Ammon's horn (tissue), 1 donor: Measurements from ENCODE around the gene COPE.
A peak's percentile ranks its signal among the peaks of the same experiment; 100 is the strongest.

Source experiments
- DNase-seq: peaks from one replicate; pipeline ENCODE4 v3.0.0-alpha.2; 2016; ENCODE audit warnings: low spot score

COPE gene

DNA sequence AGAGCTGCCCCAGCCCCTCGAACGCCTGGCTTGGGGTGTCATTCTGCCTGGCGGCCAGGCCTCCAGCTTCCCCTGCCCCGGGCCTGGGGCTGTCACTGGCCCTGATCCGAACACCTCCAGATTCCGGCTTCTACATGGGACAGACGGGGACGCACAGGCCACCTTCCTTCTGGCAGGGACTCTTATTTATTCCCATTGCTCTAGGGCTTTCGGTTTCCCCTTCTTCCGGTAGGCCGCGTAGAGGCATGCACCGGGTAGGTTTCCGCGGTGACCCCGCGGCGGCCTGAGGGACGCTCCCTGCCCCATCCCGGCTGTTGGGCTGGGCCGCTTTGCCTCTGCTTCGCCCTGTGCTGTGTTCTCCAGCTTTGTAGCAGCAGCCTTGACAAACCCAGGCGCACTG, 51.4 kb downstream of the COPE start:
- no peak for DNase-seq

DNA sequence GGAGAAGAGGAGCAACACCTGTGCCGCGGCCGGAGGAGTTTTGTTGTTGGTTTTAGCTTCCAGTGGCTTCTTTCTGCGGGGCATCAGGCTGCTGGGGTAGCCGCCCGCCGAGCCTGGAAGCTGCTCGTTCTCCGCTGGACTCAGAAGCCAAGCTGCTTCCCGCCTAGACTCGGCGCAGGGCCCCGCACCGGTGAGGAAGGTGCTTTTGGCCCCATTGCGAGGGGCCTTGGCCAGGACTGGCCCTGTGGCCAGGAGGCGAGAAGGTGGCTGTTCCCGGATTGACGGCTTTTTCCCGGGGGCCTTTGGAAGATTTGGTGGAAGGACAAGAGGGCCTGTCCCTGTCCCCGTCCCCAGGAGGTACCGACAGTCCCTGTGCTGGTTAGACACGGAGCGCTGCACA, 52.0 kb downstream of the COPE start:
- no peak for DNase-seq

DNA sequence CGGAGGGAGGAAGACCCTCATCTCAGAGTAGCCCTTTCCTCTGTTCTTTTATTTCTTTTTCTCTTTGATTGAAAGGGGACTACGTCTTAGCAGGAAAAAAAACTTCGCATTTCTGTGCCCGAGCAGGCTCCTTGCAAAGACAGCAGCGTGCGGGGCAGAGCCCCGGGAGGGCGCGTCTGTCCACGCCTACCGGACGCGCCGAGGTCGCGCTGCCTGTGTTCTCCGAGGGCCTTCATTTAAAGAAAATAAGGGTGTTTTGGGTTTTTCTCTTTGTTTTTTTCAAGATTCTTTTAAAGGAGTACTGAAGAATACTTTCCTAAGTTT, 52.4 kb downstream of the COPE start:
- DNase-seq, result no peak

DNA sequence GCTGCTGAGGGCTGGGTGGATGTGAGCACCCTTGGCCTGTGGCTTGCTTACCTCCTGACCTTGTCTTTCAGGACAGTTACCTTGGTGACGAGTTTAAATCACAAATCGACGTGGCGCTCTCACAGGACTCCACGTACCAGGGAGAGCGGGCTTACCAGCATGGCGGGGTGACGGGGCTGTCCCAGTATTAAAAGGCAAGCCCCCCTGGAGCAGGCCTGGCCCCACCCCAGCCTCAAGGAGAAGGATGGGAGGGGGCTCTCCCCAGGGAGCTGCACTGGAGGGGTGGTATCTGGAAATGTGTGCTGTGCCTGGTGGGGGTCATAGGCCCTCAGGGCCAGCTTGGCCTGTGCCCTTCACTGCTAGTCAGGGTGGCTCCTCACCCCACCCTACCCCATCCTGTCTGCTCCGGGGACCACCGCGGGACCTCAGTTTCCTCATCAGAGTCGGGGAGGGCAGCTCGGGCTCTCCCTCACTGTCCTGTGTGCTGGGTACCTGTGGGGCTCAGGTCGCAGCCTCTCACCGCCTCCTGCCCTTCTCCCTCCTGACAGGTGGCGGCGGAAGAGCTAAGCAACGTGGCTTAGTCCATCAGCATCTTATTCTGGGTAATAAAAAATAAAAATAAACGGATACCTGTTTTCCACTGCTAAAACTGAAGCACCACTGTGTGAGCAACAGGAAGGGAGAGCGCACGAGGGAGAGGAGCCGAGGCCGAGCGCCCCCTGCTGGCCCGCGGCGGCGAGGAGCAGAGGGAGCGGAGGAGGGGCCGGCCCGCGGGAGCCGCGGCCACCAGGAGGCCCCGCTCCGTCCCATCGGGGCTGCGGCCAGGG, 53.0 kb downstream of the COPE start:
- DNase-seq, result peak; percentile 68

DNA sequence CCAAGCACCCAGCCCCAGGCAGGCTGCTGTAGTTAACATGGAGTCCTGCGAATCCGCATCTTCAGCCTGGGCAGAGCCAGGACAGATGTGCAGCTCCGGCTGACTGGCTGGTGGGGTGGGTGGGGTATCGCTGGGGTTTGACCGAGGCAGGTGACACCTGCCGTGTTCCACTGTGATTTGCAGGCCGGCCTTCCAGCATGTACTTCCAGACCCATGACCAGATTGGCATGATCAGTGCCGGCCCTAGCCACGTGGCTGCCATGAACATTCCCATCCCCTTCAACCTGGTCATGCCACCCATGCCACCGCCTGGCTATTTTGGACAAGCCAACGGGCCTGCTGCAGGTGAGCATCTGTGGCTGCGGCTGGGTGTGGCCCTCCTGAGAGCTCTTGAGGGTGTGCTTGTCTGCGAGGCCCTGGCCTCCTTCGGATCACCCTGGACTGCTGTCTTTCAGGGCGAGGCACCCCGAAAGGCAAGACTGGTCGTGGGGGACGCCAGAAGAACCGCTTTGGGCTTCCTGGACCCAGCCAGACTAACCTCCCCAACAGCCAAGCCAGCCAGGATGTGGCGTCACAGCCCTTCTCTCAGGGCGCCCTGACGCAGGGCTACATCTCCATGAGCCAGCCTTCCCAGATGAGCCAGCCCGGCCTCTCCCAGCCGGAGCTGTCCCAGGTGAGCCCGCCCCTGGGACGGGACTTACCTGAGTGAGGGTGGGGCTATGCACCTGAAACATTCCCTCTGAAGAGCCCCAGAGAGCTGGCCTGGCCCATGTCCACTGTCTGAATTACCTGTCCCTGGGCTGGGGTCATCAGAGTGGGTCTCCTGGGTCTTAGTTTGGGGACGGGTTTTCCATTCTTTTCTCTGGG, 53.8 kb downstream of the COPE start:
- DNase-seq, result no peak

DNA sequence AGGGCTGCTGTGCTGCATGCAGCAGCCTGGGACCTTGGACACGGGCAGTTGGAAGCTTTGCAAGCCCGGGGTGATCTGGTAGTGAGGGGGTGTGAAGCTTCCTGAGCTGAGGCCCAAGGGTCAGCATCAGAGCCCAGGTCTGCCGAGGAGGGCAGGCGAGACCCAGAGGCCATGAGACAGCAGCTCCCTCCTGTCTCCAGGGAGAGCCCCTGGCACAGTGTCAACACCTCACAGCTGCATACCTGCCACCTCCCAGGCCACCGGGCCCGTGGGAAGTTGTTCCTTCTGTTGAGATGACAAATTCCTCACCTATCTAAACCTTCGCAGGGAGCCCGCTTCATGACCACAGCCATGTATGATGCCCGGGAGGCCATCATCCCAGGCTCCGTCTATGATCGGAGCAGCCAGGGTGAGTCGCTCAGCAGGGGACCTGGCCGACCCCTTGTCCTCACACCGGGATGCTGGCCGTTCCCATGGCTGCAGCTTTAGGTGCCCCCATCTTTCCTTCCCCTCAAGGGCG, 55.3 kb downstream of the COPE start:
- DNase-seq, result no peak

DNA sequence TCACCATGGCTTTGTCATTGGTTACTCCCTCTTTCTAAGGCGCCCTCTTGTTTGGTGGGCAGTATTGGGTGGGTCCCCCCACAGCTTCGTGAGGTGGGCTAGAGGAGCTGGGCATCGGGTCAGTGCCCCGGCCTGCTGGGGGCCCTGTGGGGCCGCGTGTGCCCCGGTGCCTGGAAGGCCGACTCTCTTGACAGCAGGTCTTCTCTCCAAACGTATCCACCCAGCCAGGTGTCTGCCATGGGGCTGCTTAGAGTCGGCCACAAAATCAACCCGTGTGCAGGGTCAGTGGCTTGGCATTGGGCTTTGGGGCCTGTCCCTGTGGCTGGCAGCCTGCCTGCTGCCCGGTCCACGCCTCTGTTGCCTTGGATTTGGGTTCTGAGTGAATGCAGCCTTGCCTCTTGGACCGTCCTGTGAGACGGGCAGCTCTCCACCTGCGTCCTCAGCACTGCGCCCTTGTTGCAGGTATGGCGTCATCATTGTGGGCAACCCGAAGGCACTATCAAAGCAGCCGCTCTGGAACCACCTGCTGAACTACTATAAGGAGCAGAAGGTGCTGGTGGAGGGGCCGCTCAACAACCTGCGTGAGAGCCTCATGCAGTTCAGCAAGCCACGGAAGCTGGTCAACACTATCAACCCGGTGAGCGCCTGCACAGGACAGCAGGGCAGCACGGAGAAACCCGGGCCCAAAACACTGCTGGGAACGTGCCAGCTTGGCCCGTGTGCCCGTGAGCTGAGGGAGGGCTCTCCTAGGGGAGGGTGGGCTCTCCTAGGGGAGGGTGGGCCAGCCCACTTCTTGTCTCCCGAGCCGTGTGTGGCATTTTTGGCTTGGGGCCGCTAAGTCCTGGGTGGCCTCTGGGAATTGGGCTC, 56.0 kb downstream of the COPE start:
- no peak for DNase-seq

DNA sequence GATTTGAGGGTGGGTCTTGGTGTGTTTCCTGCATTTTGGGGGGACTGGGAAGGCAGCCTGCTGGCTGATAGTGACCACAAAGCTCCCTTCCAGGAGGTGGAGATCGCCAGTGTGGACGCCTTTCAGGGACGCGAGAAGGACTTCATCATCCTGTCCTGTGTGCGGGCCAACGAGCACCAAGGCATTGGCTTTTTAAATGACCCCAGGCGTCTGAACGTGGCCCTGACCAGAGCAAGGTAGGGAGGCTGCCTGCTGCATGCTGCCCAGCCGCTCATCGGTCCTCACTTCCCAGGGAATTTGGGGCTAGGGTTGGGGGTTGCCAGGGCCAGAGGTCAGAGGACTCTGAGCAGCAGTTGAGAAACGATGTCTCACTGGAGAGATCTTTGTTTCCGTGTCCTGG, 57.3 kb downstream of the COPE start:
- DNase-seq, result no peak

DNA sequence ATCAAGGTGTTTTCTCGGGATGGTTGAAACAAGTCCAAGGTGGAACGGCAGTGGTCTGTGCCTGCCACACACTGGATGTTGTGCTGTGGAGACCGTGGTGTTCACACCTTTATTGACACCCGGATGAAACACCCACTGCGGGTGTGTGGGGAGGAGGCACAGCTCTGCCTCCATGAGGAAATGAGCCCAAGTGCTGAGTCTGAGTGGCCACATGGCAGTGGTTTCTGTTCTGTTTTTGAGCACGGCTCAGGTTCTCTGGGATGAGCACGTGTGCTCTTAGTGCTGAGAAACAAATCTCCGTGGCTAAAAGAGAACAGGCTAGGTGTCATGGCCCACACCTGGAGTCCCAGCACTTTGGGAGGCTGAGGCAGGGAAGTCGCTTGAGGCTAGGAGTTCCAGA, 58.0 kb downstream of the COPE start:
- DNase-seq, result peak; percentile 55

DNA sequence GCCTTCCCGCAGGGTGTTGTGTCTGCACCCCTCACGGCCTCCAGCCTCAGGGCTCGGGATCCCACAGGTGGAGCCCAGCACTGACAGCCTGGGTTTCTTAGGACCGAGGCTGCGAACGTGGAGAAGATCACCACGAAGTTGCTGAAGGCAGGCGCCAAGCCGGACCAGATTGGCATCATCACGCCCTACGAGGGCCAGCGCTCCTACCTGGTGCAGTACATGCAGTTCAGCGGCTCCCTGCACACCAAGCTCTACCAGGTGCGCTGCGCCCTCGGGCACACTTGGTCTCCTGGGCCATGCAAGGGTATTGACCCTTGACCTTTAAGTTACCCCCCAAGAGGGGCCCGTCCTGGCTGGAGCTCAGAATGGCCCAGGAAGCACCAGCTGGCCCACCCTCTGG, 58.5 kb downstream of the COPE start:
- no peak for DNase-seq

DNA sequence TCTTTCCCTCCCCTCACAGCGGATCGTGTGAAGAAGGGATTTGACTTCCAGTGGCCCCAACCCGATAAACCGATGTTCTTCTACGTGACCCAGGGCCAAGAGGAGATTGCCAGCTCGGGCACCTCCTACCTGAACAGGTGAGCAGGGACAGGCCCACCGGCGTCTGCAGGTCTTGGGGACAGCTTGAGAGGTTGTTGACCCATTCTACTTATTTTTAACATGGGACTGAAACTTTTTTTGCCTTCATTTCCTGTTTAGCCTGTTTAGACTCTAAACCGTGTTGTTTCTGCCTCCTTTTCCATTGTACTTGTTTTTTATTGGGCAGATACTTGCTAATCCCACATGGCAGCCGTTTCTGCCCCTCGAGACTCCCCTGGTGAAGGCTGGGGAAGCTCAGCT, 58.9 kb downstream of the COPE start:
- no peak for DNase-seq

DNA sequence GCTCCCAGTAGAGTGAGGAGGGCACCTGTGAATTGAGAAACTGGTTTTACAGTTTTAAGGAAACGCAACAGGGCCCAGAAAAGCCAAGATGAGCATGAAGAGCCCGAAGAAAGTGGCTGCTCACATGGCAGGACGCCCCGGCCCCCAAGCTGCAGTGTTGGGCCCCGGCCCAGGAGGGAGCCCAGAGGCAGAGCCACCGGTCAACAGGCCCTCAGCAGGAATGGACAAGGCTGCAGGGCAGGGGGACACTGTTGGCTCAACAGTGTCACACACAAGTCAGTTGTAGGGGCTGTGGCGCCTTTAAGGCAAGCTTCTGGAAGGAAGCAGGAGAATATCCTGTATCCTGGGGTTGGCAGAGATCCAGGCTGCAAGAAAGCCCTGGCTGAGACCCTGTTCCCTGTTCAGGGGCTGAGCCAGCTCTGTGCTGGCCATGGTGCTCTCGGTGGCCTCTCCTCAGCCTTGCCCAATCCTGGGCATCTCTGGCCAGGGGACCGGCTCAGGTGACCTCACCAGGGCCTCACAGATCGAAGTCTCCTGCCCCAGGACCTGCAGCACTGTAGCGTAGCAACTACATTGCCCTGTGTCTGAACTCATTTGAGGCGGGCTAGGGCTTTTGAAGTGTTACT, 59.4 kb downstream of the COPE start:
- DNase-seq, result no peak

DNA sequence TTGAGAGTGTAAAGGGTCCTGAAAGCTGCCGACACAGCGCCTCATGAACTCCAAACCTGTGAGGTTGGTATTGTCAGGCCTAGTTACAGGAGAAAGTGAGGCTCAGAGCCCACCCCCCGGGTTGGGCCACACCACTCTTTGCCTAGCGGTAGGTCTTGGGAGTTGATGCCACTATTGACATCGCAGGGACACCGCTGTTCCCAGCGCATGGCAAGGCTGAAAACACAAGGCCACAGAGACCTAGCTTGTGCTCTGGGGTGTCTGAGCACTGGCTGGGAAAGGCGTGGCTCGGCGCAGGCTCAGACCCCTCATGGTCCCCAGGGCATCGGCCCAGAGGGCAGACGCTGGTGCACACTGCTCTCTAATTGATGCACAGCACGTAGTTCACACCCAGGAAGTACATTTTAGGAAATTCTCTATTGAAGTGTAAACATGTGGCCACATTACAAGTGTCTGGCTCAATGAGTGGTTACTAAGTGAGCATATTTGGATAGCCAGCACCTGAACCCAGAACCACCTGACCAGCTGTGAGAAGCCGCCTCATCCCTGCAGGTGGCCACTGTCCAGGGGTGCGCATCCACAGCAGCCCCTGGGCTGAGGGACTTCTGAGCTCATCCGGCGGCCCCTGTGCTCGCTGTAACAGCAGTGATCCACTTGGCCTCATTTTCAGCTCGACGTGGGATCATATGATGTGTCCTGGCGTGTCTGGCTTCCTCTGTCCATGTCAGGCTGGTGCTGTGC, 60.1 kb downstream of the COPE start:
- DNase-seq, result no peak

DNA sequence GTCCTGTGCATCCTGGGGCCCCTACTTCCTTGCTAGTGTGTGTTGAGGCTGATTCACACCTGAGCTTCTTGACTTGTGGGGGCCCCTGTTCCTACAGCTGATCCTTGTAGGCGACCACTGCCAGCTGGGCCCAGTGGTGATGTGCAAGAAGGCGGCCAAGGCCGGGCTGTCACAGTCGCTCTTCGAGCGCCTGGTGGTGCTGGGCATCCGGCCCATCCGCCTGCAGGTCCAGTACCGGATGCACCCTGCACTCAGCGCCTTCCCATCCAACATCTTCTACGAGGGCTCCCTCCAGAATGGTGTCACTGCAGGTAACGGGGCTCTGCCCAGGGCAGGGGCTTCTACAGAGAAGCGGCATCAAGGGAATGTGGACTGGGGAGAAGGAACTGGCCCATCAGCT, 62.0 kb downstream of the COPE start:
- DNase-seq, result no peak

DNA sequence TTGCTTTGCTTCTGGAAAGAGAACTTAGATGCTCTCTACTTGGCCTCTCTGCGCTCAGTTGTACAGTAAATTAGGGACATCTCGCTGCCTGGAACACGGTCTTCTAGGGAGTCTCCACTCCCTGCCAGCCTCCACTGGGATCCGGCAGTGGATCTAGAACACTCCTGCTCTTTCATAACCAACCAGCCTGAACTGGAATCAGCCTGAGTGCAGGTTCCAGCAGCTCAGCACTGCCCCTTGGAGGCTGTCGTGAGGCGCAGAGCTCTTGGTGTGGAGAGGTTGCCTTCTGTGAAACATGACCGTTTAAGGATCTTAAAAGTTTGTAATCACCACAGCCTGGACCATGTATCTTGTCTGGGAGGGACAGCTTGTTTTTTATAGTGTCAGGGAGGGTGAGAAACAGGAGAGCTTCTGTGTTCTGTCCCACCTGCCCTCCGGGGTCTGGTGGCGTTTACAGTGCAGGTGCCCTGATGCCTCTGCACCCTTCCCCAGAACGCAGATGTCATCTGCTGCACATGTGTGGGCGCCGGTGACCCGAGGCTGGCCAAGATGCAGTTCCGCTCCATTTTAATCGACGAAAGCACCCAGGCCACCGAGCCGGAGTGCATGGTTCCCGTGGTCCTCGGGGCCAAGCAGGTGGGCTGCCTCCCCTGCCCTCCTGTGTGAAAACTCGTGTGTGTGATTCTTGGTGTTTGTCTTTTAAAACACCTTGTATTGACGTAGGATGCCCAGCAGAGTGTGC, 62.6 kb downstream of the COPE start:
- peak; percentile 83 for DNase-seq

DNA sequence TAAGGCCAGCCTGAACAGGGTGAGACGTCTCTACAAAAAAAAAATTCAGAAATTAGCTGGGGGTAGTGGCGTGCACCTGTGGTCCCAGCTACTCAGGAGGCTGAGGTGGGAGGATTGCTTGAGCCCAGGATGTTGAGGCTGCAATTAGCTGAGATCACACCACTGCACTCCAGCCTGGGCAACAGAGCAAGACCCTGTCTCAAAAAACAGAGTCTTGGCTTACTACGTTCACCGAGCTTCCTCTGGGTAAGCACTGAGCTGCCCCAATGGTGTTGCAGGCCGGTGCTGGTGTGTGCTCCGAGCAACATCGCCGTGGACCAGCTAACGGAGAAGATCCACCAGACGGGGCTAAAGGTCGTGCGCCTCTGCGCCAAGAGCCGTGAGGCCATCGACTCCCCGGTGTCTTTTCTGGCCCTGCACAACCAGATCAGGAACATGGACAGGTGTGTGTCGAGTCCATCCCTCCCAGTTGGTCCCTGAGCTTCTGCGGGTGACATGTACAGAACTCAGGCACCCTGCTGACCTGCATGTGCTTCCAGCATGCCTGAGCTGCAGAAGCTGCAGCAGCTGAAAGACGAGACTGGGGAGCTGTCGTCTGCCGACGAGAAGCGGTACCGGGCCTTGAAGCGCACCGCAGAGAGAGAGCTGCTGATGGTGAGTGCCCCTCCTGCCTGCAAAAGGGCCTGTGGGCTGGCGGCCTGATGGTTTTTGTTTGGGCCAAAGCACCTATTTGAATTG, 63.4 kb downstream of the COPE start:
- DNase-seq, result no peak

DNA sequence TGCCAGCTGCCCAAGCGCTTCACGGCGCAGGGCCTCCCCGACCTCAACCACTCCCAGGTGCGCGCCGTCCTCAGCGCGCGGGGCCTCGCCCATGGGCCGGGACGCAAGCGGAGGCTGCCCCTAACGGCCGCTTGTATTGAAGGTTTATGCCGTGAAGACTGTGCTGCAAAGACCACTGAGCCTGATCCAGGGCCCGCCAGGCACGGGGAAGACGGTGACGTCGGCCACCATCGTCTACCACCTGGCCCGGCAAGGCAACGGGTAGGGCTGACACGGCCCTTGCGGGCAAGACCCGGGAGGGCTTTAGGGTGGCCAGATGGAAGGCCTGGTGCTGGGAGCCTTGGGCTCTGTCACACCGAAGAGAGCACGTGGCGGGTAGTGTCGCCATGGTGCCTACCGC, 64.2 kb downstream of the COPE start:
- DNase-seq, result no peak

DNA sequence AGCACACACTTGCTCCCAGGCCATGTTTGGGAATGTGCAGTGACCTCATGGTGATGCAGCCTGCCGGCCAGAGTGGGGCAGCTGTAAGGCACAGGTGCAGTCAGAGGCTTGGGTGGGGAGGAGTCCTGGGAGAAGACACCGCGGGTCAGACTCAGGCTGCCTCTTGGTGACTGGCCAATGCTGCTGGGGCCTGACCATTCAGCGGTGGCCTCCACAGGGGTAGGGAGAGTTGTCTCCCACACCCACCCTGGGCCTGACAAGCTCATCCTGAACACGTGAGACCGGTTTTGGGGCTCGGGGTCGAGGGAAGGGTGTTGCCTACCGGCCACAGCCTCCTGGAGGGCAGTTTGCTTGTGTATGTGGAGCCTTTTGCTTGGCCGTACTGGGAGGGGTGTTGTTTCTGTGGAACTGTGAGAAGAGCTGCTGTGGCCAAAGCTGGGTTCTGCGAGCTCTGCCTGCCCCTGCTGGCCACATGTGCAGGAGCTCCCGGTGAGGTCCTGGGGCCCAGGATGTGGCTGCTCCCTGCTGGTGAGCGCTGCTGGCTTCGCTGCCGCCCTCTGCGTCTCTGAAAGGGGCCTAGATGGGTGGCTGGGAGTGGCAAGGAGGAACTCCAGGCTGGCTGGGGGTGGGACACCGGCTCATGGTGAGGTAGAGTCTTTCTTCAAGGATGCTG, 65.3 kb downstream of the COPE start:
- DNase-seq, result no peak

DNA sequence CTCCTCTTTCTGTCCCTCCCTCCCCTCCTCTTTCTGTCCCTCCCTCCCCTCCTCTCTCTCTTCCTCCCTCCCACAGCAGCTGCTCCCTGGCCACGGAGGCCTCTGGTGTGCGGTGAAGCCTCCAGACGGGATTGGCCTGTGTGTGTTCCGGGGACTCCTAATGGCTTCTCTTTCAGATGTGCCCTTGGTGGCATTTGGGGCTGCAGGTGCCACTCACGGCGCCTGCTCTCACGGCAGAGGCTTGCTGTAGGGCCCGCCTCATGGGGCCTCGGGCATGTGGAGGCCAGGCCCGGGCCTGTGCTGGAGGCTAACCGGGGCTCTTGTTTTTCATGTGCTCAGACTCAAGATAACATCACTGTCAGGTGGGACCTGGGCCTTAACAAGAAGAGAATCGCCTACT, 66.5 kb downstream of the COPE start:
- no peak for DNase-seq
